ENCODE measurements around the gene GALM. TPM values are rescaled to one million over a fixed set of nuclear protein-coding genes. Genes with fewer than 3 reads are reported as not detected.
"Not testable (repeated sequence)": the region's sequence is repeated elsewhere in the genome, so short reads cannot be mapped to it uniquely, and the experiment has no call there.

The GALM gene
- total RNA-seq, 1 experiment from 2014 or later = 20.5 TPM

GRCh38 chr2:38713338-38713737 lies 47.4 kb downstream of the GALM start:
- no TSS peak for BruUV-seq (replicated peaks)
- intact Hi-C loops (cut with micrococcal nuclease; ENCODE audit: unreplicated experiment) = no loop called here

GRCh38 chr2:38714941-38715340 lies 49.0 kb downstream of the GALM start:
- intact Hi-C loops (cut with micrococcal nuclease; ENCODE audit: unreplicated experiment); in situ Hi-C loops (cut with HindIII; ENCODE audit: low pct_unique_long_range_greater_than_20kb, low sequenced_read_pairs); H3K9me3 ChIP-seq (ENCODE audit: control insufficient read depth, insufficient read depth, low read depth, low read length); H3K4me3 ChIP-seq (ENCODE audit: low read depth in 2 of 2, low read length in 2 of 2); ATAC-seq; DNase-seq (ENCODE audit: low read depth, low spot score); CTCF ChIA-PET; H3K27ac ChIP-seq (ENCODE audit: low read length); H3K4me1 ChIP-seq (ENCODE audit: control insufficient read depth, insufficient read depth, low read length); H3K27me3 ChIP-seq (ENCODE audit: control insufficient read depth, insufficient read depth, low read length); BruUV-seq (replicated peaks); H3K36me3 ChIP-seq (ENCODE audit: control insufficient read depth, insufficient read depth, low read length): not testable (repeated sequence)
- POLR2A ChIA-PET = interaction anchor here (0.6 kb wide), 1 partner anchor 25 kb away, joined by 7 read pairs; no protein-coding TSS in a partner anchor

More at GRCh38 chr2:38713338-38713737, 47.4 kb downstream of the GALM start:
- ChIA-PET CTCF (no interaction called here), POLR2A (interaction anchor here (0.5 to 0.8 kb wide), 4 partner anchors 9 to 52 kb away, joined by 3 to 9 read pairs (median 3); no protein-coding TSS in a partner anchor)
- H3K9me3 ChIP-seq (ENCODE audit: control insufficient read depth, insufficient read depth, low read depth, low read length) = no peaks in the 10 kb centered on the region
- H3K27me3 ChIP-seq (ENCODE audit: control insufficient read depth, insufficient read depth, low read length) = no peaks in the 10 kb centered on the region
- ATAC-seq (no peak), DNase-seq (ENCODE audit: low read depth, low spot score) (no peak)
- in situ Hi-C loops (cut with HindIII; ENCODE audit: low pct_unique_long_range_greater_than_20kb, low sequenced_read_pairs) = no loop called here
- TF ChIP-seq POLR2AphosphoS5 (IDR thresholded peaks at IDR 0.05; ENCODE audit: low read depth, low read length) (no peak), TCF7L2 (IDR thresholded peaks at IDR 0.05; ENCODE audit: low read depth, low read length) (no peak), CTCF (IDR thresholded peaks at IDR 0.05) (no peak), SIN3A (IDR thresholded peaks at IDR 0.05; ENCODE audit: borderline replicate concordance, insufficient read depth, low read depth, low read length) (no peak), REST (IDR thresholded peaks at IDR 0.05; ENCODE audit: insufficient read depth in 1 of 2, low read depth in 2 of 2, low read length in 1 of 2) (no peak)
- H3K4me3 ChIP-seq (ENCODE audit: low read depth in 2 of 2, low read length in 2 of 2) = no peak overlapping the region
- no peaks in the 10 kb centered on the region for H3K4me1 ChIP-seq (ENCODE audit: control insufficient read depth, insufficient read depth, low read length)
- H3K27ac ChIP-seq (ENCODE audit: low read length) = no peak overlapping the region; the same call in 1 of the 2 replicates
- no peaks in the 10 kb centered on the region for H3K36me3 ChIP-seq (ENCODE audit: control insufficient read depth, insufficient read depth, low read length)

- TF ChIP-seq TCF7L2 (IDR thresholded peaks at IDR 0.05; ENCODE audit: low read depth, low read length) = no peak
- TF ChIP-seq CTCF (IDR thresholded peaks at IDR 0.05) = no peak
- TF ChIP-seq POLR2AphosphoS5 (IDR thresholded peaks at IDR 0.05; ENCODE audit: low read depth, low read length) = no peak
- TF ChIP-seq SIN3A (IDR thresholded peaks at IDR 0.05; ENCODE audit: borderline replicate concordance, insufficient read depth, low read depth, low read length) = no peak
- no peak for TF ChIP-seq REST (IDR thresholded peaks at IDR 0.05; ENCODE audit: insufficient read depth in 1 of 2, low read depth in 2 of 2, low read length in 1 of 2)
- in situ Hi-C loops (cut with HindIII; ENCODE audit: low pct_unique_long_range_greater_than_20kb, low sequenced_read_pairs) = no loop called here
- no TSS peak for BruUV-seq (replicated peaks)
- no peaks in the 10 kb centered on the region for H3K36me3 ChIP-seq (ENCODE audit: control insufficient read depth, insufficient read depth, low read length)
- CTCF ChIA-PET = no interaction called here
- H3K27ac ChIP-seq (ENCODE audit: low read length) = no peak overlapping the region
- H3K9me3 ChIP-seq (ENCODE audit: control insufficient read depth, insufficient read depth, low read depth, low read length) = no peaks in the 10 kb centered on the region
- POLR2A ChIA-PET = no interaction called here
- peaks cover 11% of the 10 kb centered on the region for H3K4me1 ChIP-seq (ENCODE audit: control insufficient read depth, insufficient read depth, low read length)
- no peaks in the 10 kb centered on the region for H3K27me3 ChIP-seq (ENCODE audit: control insufficient read depth, insufficient read depth, low read length)
- DNase-seq (ENCODE audit: low read depth, low spot score) (no peak), ATAC-seq (no peak)
- no peak overlapping the region for H3K4me3 ChIP-seq (ENCODE audit: low read depth in 2 of 2, low read length in 2 of 2)
- intact Hi-C loops (cut with micrococcal nuclease; ENCODE audit: unreplicated experiment) = no loop called here
These were observed 50.3 kb downstream of the GALM start for GRCh38 chr2:38716185-38716584.
